DND-41 (cell line): ENCODE measurements around the gene TUBA4A.

Experiments
- ATAC-seq: fragments of 200-7000 bp; cut with Tn5 transposase; 3 replicates; pipeline ENCODE4 v1.9.1; 2021; ENCODE audit warnings: low read depth; ENCODE audit not compliant: insufficient read depth
- DNase-seq: peaks from one replicate; pipeline ENCODE4 v3.0.0-alpha.2; 2020
- H2AFZ ChIP-seq: 2 replicates; pipeline ENCODE4 v1.6.0; 2012; ENCODE audit warnings: low read depth, low read length
- H3K27ac ChIP-seq: 2 replicates; pipeline ENCODE4 v1.5.1; 2012; ENCODE audit warnings: low read length, inconsistent platforms
- H3K27me3 ChIP-seq: fragments of 200-600 bp; sonication (generic); 2 replicates; pipeline ENCODE4 v1.6.0; 2012; ENCODE audit warnings: low read length, mild to moderate bottlenecking, inconsistent platforms; ENCODE audit not compliant: insufficient read depth, poor library complexity
- H3K36me3 ChIP-seq: 2 replicates; pipeline ENCODE4 v1.5.1; 2012; ENCODE audit warnings: low read length, inconsistent platforms; ENCODE audit not compliant: insufficient read depth
- H3K4me1 ChIP-seq: 2 replicates; pipeline ENCODE4 v1.5.1; 2012; ENCODE audit warnings: mild to moderate bottlenecking, low read length; ENCODE audit not compliant: insufficient read depth
- H3K4me2 ChIP-seq: 2 replicates; pipeline ENCODE4 v1.6.0; 2012; ENCODE audit warnings: mild to moderate bottlenecking, moderate library complexity, low read length, inconsistent platforms; ENCODE audit not compliant: insufficient read depth
- H3K4me3 ChIP-seq, 2 experiments: fragments of 200-600 bp in 1 of 2; shearing (Covaris generic) in 1 of 2; 2 replicates each; pipeline ENCODE4 v1.5.1; 2012 to 2016; ENCODE audit warnings: inconsistent platforms in 2 of 2, low read length in 2 of 2, mild to moderate bottlenecking in 2 of 2, low read depth in 1 of 2, moderate library complexity in 1 of 2
- H3K79me2 ChIP-seq: 2 replicates; pipeline ENCODE4 v1.6.0; 2012; ENCODE audit warnings: low read length, inconsistent platforms; ENCODE audit not compliant: insufficient read depth
- H3K9ac ChIP-seq: 2 replicates; pipeline ENCODE4 v1.6.0; 2012; ENCODE audit warnings: low read depth, mild to moderate bottlenecking, inconsistent platforms, low read length, moderate library complexity
- H3K9me3 ChIP-seq: 2 replicates; pipeline ENCODE4 v1.5.1; 2012; ENCODE audit warnings: low read length, moderate library complexity, mild to moderate bottlenecking, inconsistent platforms; ENCODE audit not compliant: insufficient read depth, severe bottlenecking
- H4K20me1 ChIP-seq: 2 replicates; pipeline ENCODE4 v1.6.0; 2012; ENCODE audit warnings: low read length; ENCODE audit not compliant: insufficient read depth
- CTCF ChIP-seq: IDR thresholded peaks from 2 replicates; pipeline ENCODE4 v1.5.1; 2012; ENCODE audit warnings: borderline replicate concordance, low read length, moderate library complexity, mild to moderate bottlenecking; ENCODE audit not compliant: poor library complexity, severe bottlenecking; ENCODE audit errors: extremely low read depth
- EZH2 ChIP-seq: IDR thresholded peaks from 3 replicates; pipeline ENCODE4 v1.6.1; 2012; ENCODE audit warnings: borderline replicate concordance, low read depth, mild to moderate bottlenecking, moderate library complexity, low read length, inconsistent platforms; ENCODE audit not compliant: severe bottlenecking

The TUBA4A gene

GRCh38 chr2:219234331-219234730, 19.4 kb downstream of the TUBA4A start:
- H3K9ac ChIP-seq: no peak overlapping the region
- H3K4me1 ChIP-seq: peaks cover 20% of the 10 kb centered on the region
- no peak overlapping the region for H2AFZ ChIP-seq
- no peak overlapping the region for H3K27ac ChIP-seq
- DNase-seq: no peak
- H3K27me3 ChIP-seq: no peaks in the 10 kb centered on the region
- no peaks in the 10 kb centered on the region for H4K20me1 ChIP-seq
- H3K36me3 ChIP-seq: peaks cover 62% of the 10 kb centered on the region
- TF ChIP-seq CTCF (no peak), EZH2 (no peak)
- ATAC-seq: no peak
- no peaks in the 10 kb centered on the region for H3K9me3 ChIP-seq
- peaks cover 25% of the 10 kb centered on the region for H3K79me2 ChIP-seq
- H3K4me2 ChIP-seq: no peak overlapping the region
- no peak overlapping the region for H3K4me3 ChIP-seq

- H3K36me3 ChIP-seq: peaks cover 62% of the 10 kb centered on the region
- peak overlapping the region; percentile 50 for H2AFZ ChIP-seq
These were observed 23.6 kb downstream of the TUBA4A start for GRCh38 chr2:219230059-219230540.

GRCh38 chr2:219229305-219230058, 24.2 kb downstream of the TUBA4A start, which contains the start of the genes ANKZF1 and ATG9A:
TSS of gene ANKZF1 (plus strand) at chr2:219229806. CDS start at chr2:219230258, 452 bp downstream.
TSS of gene ATG9A (minus strand) at chr2:219229636. CDS start at chr2:219228024, 1,612 bp downstream.
- 0 out of 2 replicates have a peak, but pooled peaks cover 5% of the 10 kb centered on the region for H4K20me1 ChIP-seq
- no peaks in the 10 kb centered on the region for H3K27me3 ChIP-seq
- peaks cover 62% of the 10 kb centered on the region for H3K36me3 ChIP-seq
- H3K27ac ChIP-seq: peak within 1 kb of the TSS; percentile 80
- ATAC-seq (peak; percentile 98), DNase-seq (peak; percentile 99)
- H3K4me1 ChIP-seq: peaks cover 39% of the 10 kb centered on the region
- peak within 1 kb of the TSS; percentile 77 for H2AFZ ChIP-seq
- peak within 1 kb of the TSS; percentile 73 for H3K9ac ChIP-seq
- peaks cover 51% of the 10 kb centered on the region for H3K79me2 ChIP-seq
- H3K4me2 ChIP-seq: peak within 1 kb of the TSS; percentile 86
- peak within 1 kb of the TSS; percentile 43 to 74 for H3K4me3 ChIP-seq
- H3K9me3 ChIP-seq: no peaks in the 10 kb centered on the region
- TF ChIP-seq CTCF (no peak), EZH2 (no peak)

More at GRCh38 chr2:219230059-219230540, 23.6 kb downstream of the TUBA4A start:
- Histone ChIP-seq H3K4me2 (peak overlapping the region; percentile 79), H3K4me3 (peak overlapping the region; percentile 43 to 74), H3K9ac (peak overlapping the region; percentile 73), H3K4me1 (peaks cover 39% of the 10 kb centered on the region), H3K27ac (peak overlapping the region; percentile 71), H3K79me2 (peaks cover 51% of the 10 kb centered on the region), H4K20me1 (0 out of 2 replicates have a peak, but pooled peaks cover 5% of the 10 kb centered on the region), H3K27me3 (no peaks in the 10 kb centered on the region), H3K9me3 (no peaks in the 10 kb centered on the region)
- ATAC-seq (peak; percentile 26), DNase-seq (peak; percentile 45)
- no peak for TF ChIP-seq EZH2
- TF ChIP-seq CTCF: no peak
